GM06990 (cell line): Measurements from ENCODE around the gene ADIPOQ.
"Not testable (repeated sequence)": the region's sequence is repeated elsewhere in the genome, so short reads cannot be mapped to it uniquely, and the experiment has no call there.

Experiments used
- DNase-seq: peaks from one replicate; pipeline ENCODE4 v3.0.0-alpha.2; 2011; ENCODE audit not compliant: insufficient read length; ENCODE audit errors: extremely low read depth
- H3K27me3 ChIP-seq: replicated peaks from 2 replicates; pipeline ENCODE4 v1.6.0; 2011; ENCODE audit warnings: low read length; ENCODE audit not compliant: control insufficient read depth, insufficient read depth
- H3K36me3 ChIP-seq: 2 replicates; pipeline ENCODE4 v1.5.1; 2011; ENCODE audit warnings: low read length; ENCODE audit not compliant: control insufficient read depth, insufficient read depth
- H3K4me3 ChIP-seq: replicated peaks from 2 replicates; pipeline ENCODE4 v1.5.1; 2011; ENCODE audit warnings: low read depth, mild to moderate bottlenecking, control low read depth, low read length
- TF ChIP-seq, protein P1 (sequence below): IDR thresholded peaks from 2 replicates; pipeline ENCODE4 v1.5.1; 2011; ENCODE audit warnings: low read length, control low read depth, mild to moderate bottlenecking, inconsistent platforms; ENCODE audit not compliant: insufficient read depth, poor library complexity, severe bottlenecking

Gene ADIPOQ

DNA sequence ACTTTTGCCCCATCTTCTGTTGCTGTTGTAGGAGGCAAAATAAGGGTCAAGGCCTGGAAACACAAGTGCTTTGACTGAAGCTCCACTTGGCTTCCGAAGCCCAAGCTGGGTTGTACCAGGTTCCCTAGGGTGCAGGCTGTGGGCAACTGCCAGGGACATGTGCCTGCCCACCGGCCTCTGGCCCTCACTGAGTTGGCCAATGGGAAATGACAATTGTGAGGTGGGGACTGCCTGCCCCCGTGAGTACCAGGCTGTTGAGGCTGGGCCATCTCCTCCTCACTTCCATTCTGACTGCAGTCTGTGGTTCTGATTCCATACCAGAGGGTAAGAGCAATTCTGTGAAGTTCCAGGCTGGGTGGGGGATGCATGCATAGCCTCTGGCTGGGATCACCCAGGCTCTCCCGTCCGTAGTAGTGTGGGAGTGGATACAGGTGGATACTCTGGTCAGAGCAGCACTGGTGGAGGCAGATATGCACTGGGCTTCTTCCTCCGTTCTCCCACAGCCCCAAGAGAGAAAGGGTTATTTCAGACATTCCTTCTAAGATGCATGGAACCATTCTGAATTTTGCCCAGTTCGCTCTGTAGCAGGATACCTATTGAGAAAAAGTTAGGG is at the start of gene ADIPOQ:
Gene ADIPOQ (plus strand): TSS at position 285 of the 613 bp plus-strand sequence. CDS start 10,349 bp downstream, outside the sequence.
- TF ChIP-seq, protein P1, sequence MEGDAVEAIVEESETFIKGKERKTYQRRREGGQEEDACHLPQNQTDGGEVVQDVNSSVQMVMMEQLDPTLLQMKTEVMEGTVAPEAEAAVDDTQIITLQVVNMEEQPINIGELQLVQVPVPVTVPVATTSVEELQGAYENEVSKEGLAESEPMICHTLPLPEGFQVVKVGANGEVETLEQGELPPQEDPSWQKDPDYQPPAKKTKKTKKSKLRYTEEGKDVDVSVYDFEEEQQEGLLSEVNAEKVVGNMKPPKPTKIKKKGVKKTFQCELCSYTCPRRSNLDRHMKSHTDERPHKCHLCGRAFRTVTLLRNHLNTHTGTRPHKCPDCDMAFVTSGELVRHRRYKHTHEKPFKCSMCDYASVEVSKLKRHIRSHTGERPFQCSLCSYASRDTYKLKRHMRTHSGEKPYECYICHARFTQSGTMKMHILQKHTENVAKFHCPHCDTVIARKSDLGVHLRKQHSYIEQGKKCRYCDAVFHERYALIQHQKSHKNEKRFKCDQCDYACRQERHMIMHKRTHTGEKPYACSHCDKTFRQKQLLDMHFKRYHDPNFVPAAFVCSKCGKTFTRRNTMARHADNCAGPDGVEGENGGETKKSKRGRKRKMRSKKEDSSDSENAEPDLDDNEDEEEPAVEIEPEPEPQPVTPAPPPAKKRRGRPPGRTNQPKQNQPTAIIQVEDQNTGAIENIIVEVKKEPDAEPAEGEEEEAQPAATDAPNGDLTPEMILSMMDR, result no peak
- Histone ChIP-seq H3K4me3 (no peak within 1 kb of the TSS), H3K36me3 (no peaks in the 10 kb centered on the region), H3K27me3 (peaks cover 1% of the 10 kb centered on the region; the same call in 1 of the 2 replicates)
- no peak for DNase-seq

- DNase-seq, result no peak
- no peaks in the 10 kb centered on the region for H3K27me3 ChIP-seq
- TF ChIP-seq, protein P1, result no peak
- no peak overlapping the region for H3K4me3 ChIP-seq
- H3K36me3 ChIP-seq, result peaks cover 1% of the 10 kb centered on the region; the same call in 1 of the 2 replicates
These were observed 44.2 kb upstream of the ADIPOQ start for GRCh38 chr3:186798239-186798874.

- peaks cover 1% of the 10 kb centered on the region; the same call in 1 of the 2 replicates for H3K36me3 ChIP-seq
- no peak overlapping the region for H3K4me3 ChIP-seq
- DNase-seq, result no peak
- TF ChIP-seq, protein P1, result no peak
- no peaks in the 10 kb centered on the region for H3K27me3 ChIP-seq
These were observed 42.2 kb upstream of the ADIPOQ start for GRCh38 chr3:186800285-186800684.

- TF ChIP-seq, protein P1, result no peak
- DNase-seq, result no peak
- Histone ChIP-seq H3K4me3 (no peak overlapping the region), H3K27me3 (no peaks in the 10 kb centered on the region), H3K36me3 (no peaks in the 10 kb centered on the region; the same call in 1 of the 2 replicates)
These were observed 39.8 kb upstream of the ADIPOQ start for GRCh38 chr3:186802701-186803100.

DNA sequence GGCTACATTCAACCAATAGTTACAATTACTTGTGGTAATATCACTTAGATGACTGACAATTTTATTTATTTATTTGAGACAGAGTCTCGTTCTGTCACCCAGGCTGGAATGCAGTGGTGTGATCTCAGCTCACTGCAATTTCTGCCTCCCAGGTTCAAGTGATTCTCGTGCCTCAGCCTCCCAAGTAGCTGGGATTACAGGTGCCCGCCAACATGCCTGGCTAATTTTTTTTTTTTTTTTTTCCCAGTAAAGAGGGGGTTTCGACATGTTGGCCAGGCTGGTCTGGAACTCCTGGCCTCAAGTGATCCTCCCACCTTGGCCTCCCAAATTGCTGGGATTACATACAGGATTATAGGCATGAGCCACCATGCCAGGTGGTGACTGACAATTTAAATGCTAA is 39.1 kb upstream of the ADIPOQ start:
- not testable (repeated sequence) for DNase-seq, H3K36me3 ChIP-seq, H3K27me3 ChIP-seq, H3K4me3 ChIP-seq
